HG03060 (cell line): ENCODE data around the gene ADIPOR2.

Source experiments
- ATAC-seq: cut with Tn5 transposase; IDR thresholded peaks from one replicate; pipeline ENCODE4 v1.9.1; 2021; ENCODE audit warnings: low read depth, moderate number of reproducible peaks; ENCODE audit not compliant: unreplicated experiment

The ADIPOR2 gene

GRCh38 chr12:1767407-1768090, 76.7 kb downstream of the ADIPOR2 start:
- no peak for ATAC-seq

- ATAC-seq = no peak
Observed at GRCh38 chr12:1768615-1769014, 77.7 kb downstream of the ADIPOR2 start.

- ATAC-seq = no peak
Observed at GRCh38 chr12:1769809-1770494, 79.1 kb downstream of the ADIPOR2 start.

GRCh38 chr12:1773937-1774655, 83.2 kb downstream of the ADIPOR2 start:
- ATAC-seq = no peak

- ATAC-seq = no peak
Observed at GRCh38 chr12:1776170-1776921, 85.5 kb downstream of the ADIPOR2 start.

- ATAC-seq = no peak
Observed at GRCh38 chr12:1777798-1778197, 86.9 kb downstream of the ADIPOR2 start.

- ATAC-seq = no peak
Observed at GRCh38 chr12:1778911-1779310, 88.0 kb downstream of the ADIPOR2 start.

GRCh38 chr12:1779783-1780182, 88.9 kb downstream of the ADIPOR2 start:
- ATAC-seq = no peak

GRCh38 chr12:1781772-1782171, 90.9 kb downstream of the ADIPOR2 start:
- no peak for ATAC-seq

GRCh38 chr12:1782215-1782614, 91.3 kb downstream of the ADIPOR2 start:
- ATAC-seq = no peak

GRCh38 chr12:1787714-1788113, 96.8 kb downstream of the ADIPOR2 start:
- no peak for ATAC-seq

- no peak for ATAC-seq
Observed at GRCh38 chr12:1790444-1790843, 99.6 kb downstream of the ADIPOR2 start.

GRCh38 chr12:1791104-1791841, 100.4 kb downstream of the ADIPOR2 start:
- no peak for ATAC-seq

GRCh38 chr12:1792406-1792805, 101.5 kb downstream of the ADIPOR2 start:
- ATAC-seq = no peak

GRCh38 chr12:1793426-1794210, 102.7 kb downstream of the ADIPOR2 start:
- ATAC-seq = no peak

- no peak for ATAC-seq
Observed at GRCh38 chr12:1794440-1795090, 103.7 kb downstream of the ADIPOR2 start.

- no peak for ATAC-seq
Observed at GRCh38 chr12:1795221-1795784, 104.4 kb downstream of the ADIPOR2 start.

- no peak for ATAC-seq
Observed at GRCh38 chr12:1795785-1796514, 105.1 kb downstream of the ADIPOR2 start.
